GM19397 (cell line): ENCODE data around the gene TCF12.
"Not testable (repeated sequence)": the region's sequence is repeated elsewhere in the genome, so short reads cannot be mapped to it uniquely, and the experiment has no call there.

Experiments used
- ATAC-seq: cut with Tn5 transposase; IDR thresholded peaks from one replicate; pipeline ENCODE4 v1.9.1; 2021; ENCODE audit warnings: mild to moderate bottlenecking, moderate library complexity; ENCODE audit not compliant: unreplicated experiment

Gene TCF12

DNA sequence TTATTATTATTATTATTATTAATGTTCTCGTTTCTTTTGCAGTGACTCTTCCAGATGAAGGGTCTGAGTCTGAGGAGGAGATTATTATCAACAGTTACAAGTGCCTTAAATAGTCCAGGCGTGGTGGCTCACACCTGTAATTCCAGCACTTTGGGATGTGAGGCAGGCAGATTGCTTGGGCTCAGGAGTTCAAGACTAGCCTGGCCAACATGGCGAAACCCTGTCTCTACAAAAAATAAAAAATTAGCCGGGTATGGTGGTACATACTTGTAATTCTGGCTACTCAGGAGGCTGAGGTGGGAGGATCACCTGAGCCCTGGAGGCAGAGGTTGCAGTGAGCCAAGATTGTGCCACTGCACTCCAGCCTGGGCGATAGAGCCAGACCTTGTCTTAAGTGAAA, 96.5 kb downstream of the TCF12 start:
- not testable (repeated sequence) for ATAC-seq

- no peak for ATAC-seq
Observed at GRCh38 chr15:57015360-57015759, 96.9 kb downstream of the TCF12 start.

DNA sequence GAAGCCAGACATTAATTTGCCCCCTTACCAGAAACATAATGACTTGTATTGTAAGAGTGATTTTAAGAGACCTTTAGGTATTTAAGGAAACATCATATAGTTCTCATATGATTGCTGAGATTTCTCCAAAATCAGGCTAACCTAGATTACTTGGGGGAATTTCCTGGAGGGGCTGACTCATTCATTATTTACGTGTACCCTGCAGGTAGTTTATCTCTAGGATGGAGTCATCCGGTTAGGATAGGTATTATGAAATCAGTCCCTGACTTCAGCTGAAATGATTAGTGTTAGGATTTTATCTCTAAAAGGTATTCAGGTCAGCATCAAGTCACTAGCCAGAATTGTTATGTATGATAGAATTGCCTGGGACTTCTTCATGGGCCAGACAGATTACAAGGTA, 97.5 kb downstream of the TCF12 start:
- ATAC-seq: no peak

DNA sequence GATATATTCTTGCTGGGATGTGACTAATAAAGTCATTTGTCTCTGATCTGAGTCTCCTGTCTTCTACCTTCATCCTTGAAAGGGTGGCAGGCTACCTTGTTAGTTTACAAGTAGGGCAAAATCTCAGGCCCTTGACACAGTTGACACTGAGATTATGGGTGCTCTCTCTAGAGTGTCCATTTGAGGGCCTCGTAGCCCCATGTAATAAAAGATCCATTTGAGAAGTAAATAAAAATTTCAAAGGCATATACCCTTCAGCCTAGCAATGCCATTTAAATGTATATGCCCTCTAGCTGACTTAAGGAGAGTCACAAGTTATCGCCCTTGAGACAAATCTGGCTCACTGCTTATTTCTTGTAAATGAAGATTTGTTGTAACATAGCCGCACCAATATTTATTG, 98.6 kb downstream of the TCF12 start:
- ATAC-seq: no peak

DNA sequence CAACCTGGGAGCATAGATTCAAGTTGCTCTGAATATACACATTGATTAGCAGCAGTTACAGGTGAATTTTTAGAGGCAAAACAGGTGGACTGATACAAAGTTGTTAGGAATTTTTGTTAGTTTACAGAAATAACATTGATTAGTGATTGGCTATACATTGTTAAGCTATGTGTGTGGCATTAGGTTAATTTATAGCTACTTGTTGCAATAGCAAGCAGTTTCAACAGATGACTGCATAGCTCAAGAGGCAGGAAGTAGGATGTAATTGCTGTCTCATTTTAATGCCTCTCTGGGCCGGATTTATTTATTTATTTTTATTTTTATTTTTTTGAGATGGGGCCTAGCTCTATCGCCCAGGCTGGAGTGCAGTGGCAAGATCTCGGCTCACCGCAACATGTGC, 99.7 kb downstream of the TCF12 start:
- ATAC-seq: no peak

DNA sequence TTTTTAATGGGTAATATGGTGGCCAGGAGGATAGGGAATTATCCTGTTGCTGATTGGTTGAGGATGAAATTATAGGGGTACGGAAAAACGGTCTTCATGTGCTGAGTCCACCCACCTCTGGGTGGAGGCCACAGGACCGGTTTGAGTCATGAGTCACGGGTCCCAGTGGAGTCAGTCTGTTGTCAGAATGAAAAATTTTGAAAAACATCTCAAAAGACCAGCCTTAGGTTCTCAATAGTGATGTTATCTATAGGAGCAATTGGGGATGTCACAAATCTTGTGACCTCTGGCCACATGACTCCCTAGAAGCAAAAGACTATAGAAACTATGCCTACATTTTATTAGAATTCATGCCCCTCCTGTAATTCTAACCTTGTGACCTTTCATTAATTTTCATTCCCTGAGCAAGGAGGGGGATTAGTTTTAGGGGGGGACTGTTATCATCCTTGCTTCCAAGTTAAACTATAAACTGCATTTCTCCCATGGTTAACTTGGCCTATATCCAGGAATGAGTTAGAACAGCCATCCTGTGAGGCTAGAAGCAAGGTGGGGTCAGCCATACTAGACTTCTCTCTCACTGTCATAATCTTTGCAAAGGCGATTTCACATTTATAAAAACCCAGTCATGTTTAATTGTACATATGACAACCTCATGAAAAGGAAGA, 101.2 kb downstream of the TCF12 start:
- ATAC-seq: no peak

- no peak for ATAC-seq
Observed at GRCh38 chr15:57025264-57025926, 107.0 kb downstream of the TCF12 start.

DNA sequence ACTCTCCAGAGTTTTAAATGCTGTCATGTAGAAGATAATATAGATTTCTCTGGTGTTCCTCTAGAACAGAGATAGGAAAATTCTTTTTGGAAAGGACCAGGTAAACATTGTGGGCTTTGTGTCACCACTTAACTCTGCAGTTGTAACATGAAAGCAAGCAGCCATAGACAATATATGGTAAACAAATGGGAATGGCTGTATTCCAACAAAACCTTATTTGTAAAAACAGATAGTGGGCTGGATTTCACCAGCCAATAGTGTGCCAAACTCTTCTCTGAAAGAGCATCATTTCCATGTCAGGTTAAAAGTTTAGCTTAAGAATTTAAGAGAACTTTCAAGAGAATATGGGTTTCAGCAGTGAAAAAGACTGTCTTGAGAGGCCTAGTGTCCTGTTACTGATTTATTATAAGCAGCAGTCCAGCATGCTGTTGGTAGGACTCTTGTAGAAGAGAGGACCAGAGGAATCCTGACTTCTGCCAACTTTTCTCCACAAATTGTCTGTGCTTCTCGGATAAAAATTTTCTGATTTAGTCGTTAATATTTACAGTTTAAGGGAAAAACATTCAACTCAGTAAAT, 107.7 kb downstream of the TCF12 start:
- ATAC-seq: no peak

DNA sequence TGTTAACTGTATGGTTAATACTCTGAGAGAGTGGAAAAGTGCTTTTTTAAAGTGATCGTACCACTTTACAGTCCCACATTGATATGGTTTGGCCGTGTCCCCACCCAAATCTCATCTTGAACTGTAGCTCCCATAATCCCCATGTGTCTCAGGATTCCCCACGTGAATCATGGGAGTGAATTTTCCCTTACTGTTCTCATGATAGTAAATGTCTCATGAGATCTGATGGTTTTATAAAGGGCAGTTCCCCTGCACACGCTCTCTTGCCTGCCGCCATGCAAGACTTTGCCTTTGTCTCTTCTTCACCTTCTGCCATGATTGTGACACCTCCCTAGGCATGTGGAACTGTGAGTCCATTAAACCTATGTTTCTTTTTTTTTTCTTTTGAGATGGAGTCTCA, 109.2 kb downstream of the TCF12 start:
- no peak for ATAC-seq

- no peak for ATAC-seq
Observed at GRCh38 chr15:57028176-57028575, 109.7 kb downstream of the TCF12 start.

DNA sequence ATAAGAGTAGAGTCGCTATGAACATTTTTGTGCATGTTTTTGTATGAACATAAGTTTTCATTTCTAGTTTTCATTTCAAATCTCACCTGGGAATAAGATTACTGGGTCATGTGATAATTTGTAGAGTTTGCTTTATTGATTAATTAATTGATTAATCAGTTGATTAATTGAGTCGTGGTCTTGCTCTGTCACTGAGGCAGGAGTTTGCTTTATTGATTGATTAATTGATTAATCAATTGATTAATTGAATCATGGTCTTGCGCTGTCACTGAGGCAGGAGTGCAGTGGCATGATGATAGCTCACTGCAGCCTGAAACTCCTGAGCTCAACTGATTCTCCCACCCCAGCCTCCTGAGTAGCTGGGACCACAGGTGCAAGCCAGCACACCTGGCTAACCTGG, 111.6 kb downstream of the TCF12 start:
- no peak for ATAC-seq

DNA sequence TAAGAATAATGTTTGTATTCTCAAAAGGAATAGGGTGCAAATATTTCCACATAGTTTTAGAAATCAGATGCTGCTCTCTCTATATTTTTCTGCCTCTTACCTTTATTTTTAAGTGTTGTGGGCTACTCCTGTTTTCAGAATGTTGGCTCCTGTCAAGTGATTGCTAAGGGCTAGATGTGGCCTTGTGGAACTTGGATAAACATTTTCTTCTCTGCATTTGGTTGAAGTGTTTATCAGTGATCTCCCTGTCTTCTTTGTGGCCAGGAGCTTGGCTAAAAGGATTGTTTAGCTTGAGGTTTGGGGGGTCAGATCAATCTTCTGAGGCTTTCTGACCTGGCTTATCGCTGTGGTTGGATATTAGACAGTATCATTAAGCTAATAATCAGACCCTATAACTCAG, 112.6 kb downstream of the TCF12 start:
- no peak for ATAC-seq

DNA sequence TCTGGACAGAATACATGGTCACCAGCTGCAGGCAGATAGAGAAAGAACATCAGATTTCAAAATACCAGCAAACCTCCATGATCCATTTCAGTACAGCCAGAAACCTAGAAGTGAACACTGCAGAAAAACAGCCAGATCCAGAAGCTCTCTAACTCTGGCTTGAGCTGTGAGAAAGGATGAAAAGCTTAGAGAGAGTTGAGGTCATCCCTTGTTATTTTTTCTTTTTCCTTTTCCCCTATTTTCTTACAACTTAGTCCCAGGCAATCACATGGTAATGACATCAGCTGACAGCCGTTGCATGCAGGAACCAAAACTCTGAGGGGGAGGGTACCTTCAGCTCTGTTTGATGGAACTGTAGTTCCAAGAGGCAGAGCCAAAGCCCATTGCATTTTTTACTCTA, 113.2 kb downstream of the TCF12 start:
- no peak for ATAC-seq

GRCh38 chr15:57032338-57032737, 113.9 kb downstream of the TCF12 start:
- no peak for ATAC-seq

GRCh38 chr15:57033715-57034439, 115.4 kb downstream of the TCF12 start:
- no peak for ATAC-seq

- ATAC-seq: no peak
Observed at GRCh38 chr15:57034613-57035012, 116.2 kb downstream of the TCF12 start.

DNA sequence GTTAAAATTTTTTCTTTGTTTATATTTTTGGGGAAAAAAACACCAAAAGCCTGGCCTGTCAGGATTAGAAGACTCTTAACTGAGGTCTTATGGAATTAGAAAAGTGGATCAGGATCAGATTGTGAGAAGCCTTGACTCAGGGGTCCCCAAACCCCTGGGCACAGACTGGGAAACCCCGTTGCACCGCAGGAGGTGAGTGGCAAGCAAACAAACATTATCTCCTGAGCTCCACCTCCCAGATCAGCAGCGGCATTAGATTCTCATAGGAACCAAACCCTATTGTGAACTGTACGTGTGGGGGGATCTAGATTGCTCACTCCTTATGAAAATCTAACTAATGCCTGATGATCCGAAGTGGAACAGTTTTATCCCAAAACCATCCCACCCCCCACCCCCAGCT, 117.2 kb downstream of the TCF12 start:
- ATAC-seq: no peak

DNA sequence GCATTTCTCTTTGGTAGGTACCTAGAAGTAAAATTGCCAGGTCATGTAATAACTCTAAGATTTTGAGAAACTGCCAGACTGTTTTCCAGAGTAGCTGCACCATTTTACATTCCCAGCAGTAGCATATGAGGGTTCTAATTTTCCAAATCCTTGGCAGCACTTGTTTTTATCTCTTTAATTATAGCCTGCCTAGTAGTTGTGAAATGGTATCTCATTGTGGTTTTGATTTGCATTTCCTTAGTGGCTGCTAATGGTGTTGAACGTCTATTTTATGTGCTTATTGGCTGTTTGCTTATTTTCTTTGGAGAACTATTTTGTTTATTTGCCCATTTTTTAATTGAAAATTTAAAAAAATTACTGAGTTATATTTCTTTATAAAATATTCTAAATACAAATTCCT, 117.9 kb downstream of the TCF12 start:
- ATAC-seq: no peak

GRCh38 chr15:57037548-57037947, 119.1 kb downstream of the TCF12 start:
- ATAC-seq: no peak

GRCh38 chr15:57038040-57038439, 119.6 kb downstream of the TCF12 start:
- ATAC-seq: no peak

DNA sequence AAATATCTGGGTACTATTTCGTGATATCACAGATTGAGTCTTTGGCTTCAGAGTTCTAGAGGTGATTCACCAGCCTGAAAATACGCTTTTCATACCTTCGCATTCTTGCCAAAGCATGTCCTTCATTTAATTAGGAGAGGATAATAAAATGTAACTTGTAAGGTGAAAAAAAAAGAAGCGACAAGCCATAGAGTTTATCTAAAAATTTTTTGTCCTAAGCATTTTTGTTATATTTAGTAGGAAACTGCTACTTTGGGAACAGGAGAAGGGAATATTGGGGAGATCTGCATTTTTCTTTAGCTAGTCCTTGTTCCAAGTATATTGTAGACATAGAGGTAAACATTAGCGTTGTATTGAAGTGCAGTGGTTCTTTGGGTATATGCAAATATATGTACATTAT, 120.1 kb downstream of the TCF12 start:
- ATAC-seq: no peak

GRCh38 chr15:57041416-57041815, 123.0 kb downstream of the TCF12 start:
- ATAC-seq: no peak
